H1 (cell line): ENCODE measurements around the gene CDKN2A. TPM values are rescaled to one million over a fixed set of nuclear protein-coding genes. Genes with fewer than 3 reads are reported as not detected.

Experiments
- CTCF ChIA-PET: fragments of 300-600 bp; sonication (Branson Sonifier 250); formaldehyde crosslinking; loops from one replicate; lab custom pipeline; 2021; ENCODE audit not compliant: partially characterized antibody; lab: Charles Lee
- POLR2A ChIA-PET: fragments of 300-600 bp; sonication (Branson Sonifier 250); formaldehyde crosslinking; loops from one replicate; lab custom pipeline; 2021; ENCODE audit warnings: inconsistent platforms; ENCODE audit not compliant: partially characterized antibody; lab: Charles Lee
- DNase-seq, 2 experiments: peaks; one replicate each; pipeline versions ENCODE4 v3.0.0 to v3.0.0-alpha.2; 2010 to 2022; ENCODE audit warnings: low spot score in 2 of 2, low read depth in 1 of 2, mixed read lengths in 1 of 2
- FAIRE-seq: peaks from 2 replicates; lab custom pipeline; 2011; peaks lifted over from hg19 to GRCh38; lab: Jason Lieb, UNC
- H2AFZ ChIP-seq: 2 replicates; pipeline ENCODE4 v1.8.1; 2012; ENCODE audit warnings: low read length, inconsistent platforms
- H2AK5ac ChIP-seq: 2 replicates; pipeline ENCODE4 v1.6.1; 2013; ENCODE audit warnings: low read depth, low read length
- H2BK120ac ChIP-seq: replicated peaks from 2 replicates; pipeline ENCODE3; 2013; ENCODE audit warnings: low read depth, low read length, inconsistent platforms
- H2BK12ac ChIP-seq: 2 replicates; pipeline ENCODE4 v1.6.1; 2013; ENCODE audit warnings: low read depth, low read length
- H2BK15ac ChIP-seq: 2 replicates; pipeline ENCODE4 v1.6.1; 2013; ENCODE audit warnings: low read length
- H2BK20ac ChIP-seq: 2 replicates; pipeline ENCODE4 v1.6.1; 2013; ENCODE audit warnings: low read length
- H2BK5ac ChIP-seq: 2 replicates; pipeline ENCODE4 v1.6.1; 2013; ENCODE audit warnings: low read depth, low read length
- H3K14ac ChIP-seq: 2 replicates; pipeline ENCODE4 v1.6.1; 2013; ENCODE audit warnings: inconsistent platforms; ENCODE audit not compliant: insufficient read length
- H3K18ac ChIP-seq: 2 replicates; pipeline ENCODE4 v1.6.1; 2013; ENCODE audit warnings: low read length; ENCODE audit errors: extremely low read depth
- H3K23ac ChIP-seq: 2 replicates; pipeline ENCODE4 v1.6.1; 2013; ENCODE audit warnings: inconsistent platforms; ENCODE audit not compliant: insufficient read length
- H3K23me2 ChIP-seq: 2 replicates; pipeline ENCODE4 v1.6.1; 2013; ENCODE audit warnings: low read depth, low read length
- H3K27ac ChIP-seq: 2 replicates; pipeline ENCODE4 v1.6.1; 2011; ENCODE audit warnings: low read depth, low read length, inconsistent platforms
- H3K27me3 ChIP-seq, 4 experiments: replicated peaks in 1 of 4; 1 replicate in 1 of 4; 2 replicates in 3 of 4; pipeline versions ENCODE4 v1.6.1 to v1.8.1; 2011 to 2013; ENCODE audit warnings: low read length in 3 of 4, mild to moderate bottlenecking in 3 of 4, inconsistent platforms in 2 of 4, mixed read lengths in 2 of 4, moderate library complexity in 1 of 4; ENCODE audit not compliant: control insufficient read depth in 3 of 4, insufficient read depth in 3 of 4; ENCODE audit errors: extremely low read depth in 1 of 4
- H3K36me3 ChIP-seq, 4 experiments: 2 replicates each; pipeline versions ENCODE4 v1.6.1 to v1.8.1; 2011 to 2013; ENCODE audit warnings: mild to moderate bottlenecking in 4 of 4, low read length in 3 of 4, moderate library complexity in 2 of 4, control low read depth in 1 of 4, inconsistent platforms in 1 of 4; ENCODE audit not compliant: insufficient read depth in 4 of 4, control insufficient read depth in 2 of 4
- H3K4ac ChIP-seq: replicated peaks from 2 replicates; pipeline ENCODE3; 2013; ENCODE audit warnings: low read length, low read depth, mixed read lengths, inconsistent platforms; ENCODE audit not compliant: insufficient read length
- H3K4me1 ChIP-seq, 4 experiments: replicated peaks in 1 of 4; 1 replicate in 1 of 4; 2 replicates in 3 of 4; pipeline versions ENCODE4 v1.6.1 to v1.8.1; 2011 to 2013; ENCODE audit warnings: low read length in 3 of 4, inconsistent platforms in 2 of 4, mixed read lengths in 1 of 4; ENCODE audit not compliant: insufficient read depth in 4 of 4, control insufficient read depth in 3 of 4
- H3K4me2 ChIP-seq, 2 experiments: 2 replicates each; pipeline versions ENCODE4 v1.6.1 to v1.8.1; 2011 to 2013; ENCODE audit warnings: low read depth in 2 of 2, low read length in 2 of 2, control low read depth in 1 of 2, inconsistent platforms in 1 of 2, mild to moderate bottlenecking in 1 of 2; ENCODE audit not compliant: insufficient read depth in 1 of 2
- H3K4me3 ChIP-seq, 4 experiments: fragments of 200-600, 300-600 bp in 1 of 4; sonication (generic), shearing (Covaris generic), sonication (Bioruptor Twin) in 1 of 4; 2 replicates each; pipeline versions ENCODE4 v1.5.1 to v1.8.1; 2011 to 2016; ENCODE audit warnings: low read length in 4 of 4, low read depth in 3 of 4, control low read depth in 2 of 4, inconsistent platforms in 2 of 4, mild to moderate bottlenecking in 2 of 4, mixed read lengths in 1 of 4, moderate library complexity in 1 of 4; ENCODE audit not compliant: insufficient read depth in 2 of 4; ENCODE audit errors: extremely low read depth in 1 of 4
- H3K56ac ChIP-seq: replicated peaks from 2 replicates; pipeline ENCODE3; 2013; ENCODE audit warnings: low read depth, mild to moderate bottlenecking, mixed read lengths, low read length, inconsistent platforms; ENCODE audit not compliant: insufficient read length
- H3K79me1 ChIP-seq: 2 replicates; pipeline ENCODE4 v1.6.1; 2013; ENCODE audit warnings: low read depth, low read length, control low read depth
- H3K79me2 ChIP-seq, 2 experiments: 2 replicates each; pipeline versions ENCODE4 v1.6.1 to v1.8.1; 2012 to 2013; ENCODE audit warnings: low read length in 2 of 2, mild to moderate bottlenecking in 2 of 2, inconsistent platforms in 1 of 2; ENCODE audit not compliant: insufficient read depth in 2 of 2, control insufficient read depth in 1 of 2
- H3K9ac ChIP-seq, 4 experiments: replicated peaks in 1 of 4; 1 replicate in 1 of 4; 2 replicates in 3 of 4; pipeline versions ENCODE4 v1.6.1 to v1.8.1; 2011 to 2013; ENCODE audit warnings: low read depth in 3 of 4, low read length in 3 of 4, control low read depth in 2 of 4, mild to moderate bottlenecking in 2 of 4, moderate library complexity in 2 of 4, inconsistent platforms in 1 of 4; ENCODE audit errors: extremely low read depth in 1 of 4
- H3K9me3 ChIP-seq, 2 experiments: 2 replicates each; pipeline versions ENCODE4 v1.6.1 to v1.8.1; 2012 to 2013; ENCODE audit warnings: mild to moderate bottlenecking in 2 of 2, moderate library complexity in 2 of 2, control low read depth in 1 of 2, inconsistent platforms in 1 of 2, low read depth in 1 of 2, low read length in 1 of 2, mixed read lengths in 1 of 2; ENCODE audit not compliant: insufficient read depth in 2 of 2
- H4K20me1 ChIP-seq, 2 experiments: replicated peaks in 1 of 2; 2 replicates each; pipeline versions ENCODE3 to v1.8.1; 2011 to 2013; ENCODE audit warnings: inconsistent platforms in 2 of 2, low read length in 2 of 2, mild to moderate bottlenecking in 1 of 2; ENCODE audit not compliant: insufficient read depth in 2 of 2, control insufficient read depth in 1 of 2
- H4K5ac ChIP-seq: 2 replicates; pipeline ENCODE4 v1.6.1; 2013; ENCODE audit warnings: low read length, low read depth, mixed read lengths, inconsistent platforms; ENCODE audit not compliant: insufficient read length
- H4K8ac ChIP-seq: 2 replicates; pipeline ENCODE4 v1.8.0; 2013; ENCODE audit warnings: mild to moderate bottlenecking, moderate library complexity, low read length, inconsistent platforms; ENCODE audit not compliant: insufficient read depth; ENCODE audit errors: extremely low read depth
- H4K91ac ChIP-seq: replicated peaks from 2 replicates; pipeline ENCODE3; 2013; ENCODE audit warnings: low read length, mixed read lengths, inconsistent platforms; ENCODE audit not compliant: insufficient read length
- ASH2L ChIP-seq: fragments of 200-600, 300-600 bp; sonication (generic); IDR thresholded peaks from one replicate; pipeline ENCODE4 v1.7.1; 2017; ENCODE audit warnings: low read length
- CEBPB ChIP-seq: IDR thresholded peaks from 2 replicates; pipeline ENCODE4 v1.6.1; 2012; ENCODE audit warnings: low read depth, low read length
- CHD2 ChIP-seq: IDR thresholded peaks from 2 replicates; pipeline ENCODE4 v1.6.1; 2012; ENCODE audit warnings: low read length, improper control_type of control experiment
- GABPA ChIP-seq: IDR thresholded peaks from 2 replicates; pipeline ENCODE4 v1.6.1; 2011; ENCODE audit warnings: mild to moderate bottlenecking, low read length, moderate library complexity, borderline replicate concordance; ENCODE audit not compliant: insufficient read depth
- JUN ChIP-seq: IDR thresholded peaks from 2 replicates; pipeline ENCODE4 v1.6.1; 2011; ENCODE audit warnings: low read depth, mild to moderate bottlenecking, improper control_type of control experiment, low read length
- KDM5A ChIP-seq: fragments of 200-600 bp; IDR thresholded peaks from 2 replicates; pipeline ENCODE4 v1.7.1; 2012; ENCODE audit warnings: mild to moderate bottlenecking, low read length, inconsistent platforms, mixed read lengths
- MAFK ChIP-seq: IDR thresholded peaks from 2 replicates; pipeline ENCODE4 v1.6.1; 2012; ENCODE audit warnings: low read depth, mild to moderate bottlenecking, improper control_type of control experiment, low read length
- POLR2AphosphoS5 ChIP-seq: IDR thresholded peaks from 2 replicates; pipeline ENCODE4 v1.6.1; 2011; ENCODE audit warnings: low read depth, low read length
- POU5F1 ChIP-seq: IDR thresholded peaks from 2 replicates; pipeline ENCODE4 v1.6.1; 2011; ENCODE audit warnings: low read depth, mild to moderate bottlenecking, low read length, moderate library complexity
- RXRA ChIP-seq: IDR thresholded peaks from 2 replicates; pipeline ENCODE4 v1.6.1; 2011; ENCODE audit warnings: low read depth, mild to moderate bottlenecking, low read length, moderate library complexity; ENCODE audit not compliant: insufficient read depth
- SIX5 ChIP-seq: IDR thresholded peaks from 2 replicates; pipeline ENCODE4 v1.6.1; 2011; ENCODE audit warnings: mild to moderate bottlenecking, low read depth, low read length
- YY1 ChIP-seq: IDR thresholded peaks from 2 replicates; pipeline ENCODE4 v1.6.1; 2011; ENCODE audit warnings: low read depth, mild to moderate bottlenecking, low read length
- WGBS, 2 experiments: shearing (Covaris generic) in 1 of 2; methylation state at CpG; one replicate each; pipeline versions ENCODE4 v1.1.6 to v1.1.7; 2013 to 2015; ENCODE audit warnings: low lambda C conversion rate in 2 of 2, mixed read lengths in 2 of 2, inconsistent platforms in 1 of 2, low coverage in 1 of 2, missing lambda C conversion rate in 1 of 2; ENCODE audit not compliant: insufficient replicate concordance in 2 of 2, insufficient coverage in 1 of 2, insufficient read length in 1 of 2; ENCODE audit errors: extremely low coverage in 1 of 2, missing lambda C conversion rate in 1 of 2; 5-methylcytosine and 5-hydroxymethylcytosine counted together
- polyA plus RNA-seq, 7 experiments: library from polyadenylated mRNA; depleted of rRNA in 3 of 7; stranded (reverse) in 5 of 7; unstranded in 2 of 7; fragments of >200 nt in 5 of 7; fragments of 200-250 nt in 2 of 7; gene quantifications; 1 replicate in 5 of 7; 2 replicates in 1 of 7; 4 replicates in 1 of 7; pipeline versions ENCODE4 v1.2.1 to v1.2.3, GENCODE V29; 2011 to 2013; ENCODE audit warnings: missing spikeins in 2 of 7, mixed read lengths in 2 of 7
- total RNA-seq: library from RNA; stranded (reverse); fragmentation: NEBNext Ultra II Directional; extraction: Animal tissue kit (Norgen Biotek cat#: 25700); gene quantifications from 2 replicates; pipeline ENCODE4 v1.2.1, GENCODE V29; 2021
- TF ChIP-seq, protein P1 (sequence below): IDR thresholded peaks from 2 replicates; pipeline ENCODE4 v1.6.1; 2012; ENCODE audit warnings: inconsistent platforms

CDKN2A gene
- total and polyA plus RNA-seq, 2 of the 8 experiments (the other 6 are each of a cell fraction or from before 2014, with no cell fraction given): 0.51 to 0.73 TPM

- no peak overlapping the region for H2BK5ac ChIP-seq
- no peak overlapping the region for H2BK12ac ChIP-seq
- H3K9me3 ChIP-seq: no peaks in the 10 kb centered on the region; a peak in 1 of 4 replicates
- DNase-seq: no peak
- no peak overlapping the region for H2BK20ac ChIP-seq
- H2AFZ ChIP-seq: no peak overlapping the region
- CTCF ChIA-PET: interaction anchor here (0.7 kb wide), 1 partner anchor 55 kb away, joined by 3 read pairs; no protein-coding TSS in a partner anchor
- H3K23me2 ChIP-seq: no peaks in the 10 kb centered on the region
- peaks cover 0 to 12% (median 4%) of the 10 kb centered on the region in 4 experiments; a peak in 5 of 7 replicates for H3K27me3 ChIP-seq
- TF ChIP-seq RXRA (no peak), KDM5A (no peak), POLR2AphosphoS5 (no peak), POU5F1 (no peak), YY1 (no peak), JUN (no peak), SIX5 (no peak), GABPA (no peak), CHD2 (no peak), CEBPB (no peak), ASH2L (no peak), MAFK (no peak)
- TF ChIP-seq, protein P1, sequence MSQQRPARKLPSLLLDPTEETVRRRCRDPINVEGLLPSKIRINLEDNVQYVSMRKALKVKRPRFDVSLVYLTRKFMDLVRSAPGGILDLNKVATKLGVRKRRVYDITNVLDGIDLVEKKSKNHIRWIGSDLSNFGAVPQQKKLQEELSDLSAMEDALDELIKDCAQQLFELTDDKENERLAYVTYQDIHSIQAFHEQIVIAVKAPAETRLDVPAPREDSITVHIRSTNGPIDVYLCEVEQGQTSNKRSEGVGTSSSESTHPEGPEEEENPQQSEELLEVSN: no peak
- H2AK5ac ChIP-seq: no peak overlapping the region
- H3K18ac ChIP-seq: no peak overlapping the region
- H4K8ac ChIP-seq: no peak overlapping the region
- H3K4me2 ChIP-seq: no peak overlapping the region
- H2BK120ac ChIP-seq: no peak overlapping the region
- H4K20me1 ChIP-seq: no peaks in the 10 kb centered on the region
- no peaks in the 10 kb centered on the region for H3K79me2 ChIP-seq
- H3K27ac ChIP-seq: no peak overlapping the region
- H2BK15ac ChIP-seq: no peak overlapping the region
- FAIRE-seq: no peak
- no peak overlapping the region for H3K9ac ChIP-seq
- no peaks in the 10 kb centered on the region for H3K36me3 ChIP-seq
- H3K23ac ChIP-seq: no peak overlapping the region
- H4K5ac ChIP-seq: no peak overlapping the region
- no peak overlapping the region for H3K56ac ChIP-seq
- POLR2A ChIA-PET: no interaction called here
- no peaks in the 10 kb centered on the region for H3K79me1 ChIP-seq
- 78% methylated on average over 2 of the region's 2 CpGs; no CpG with 5 or more reads in 1 of the 2 experiments for WGBS, 2 experiments
- H3K4ac ChIP-seq: no peak overlapping the region
- no peak overlapping the region for H3K14ac ChIP-seq
- H3K4me1 ChIP-seq: no peaks in the 10 kb centered on the region
- no peak overlapping the region for H4K91ac ChIP-seq
- no peak overlapping the region for H3K4me3 ChIP-seq
Measured at GRCh38 chr9:21958833-21959232, 35.4 kb downstream of the CDKN2A start.
